Measurements from ENCODE around the gene LRRC75A.

The LRRC75A gene

GRCh38 chr17:16515933-16516332, 23.9 kb upstream of the LRRC75A start:
- H3K27me3 ChIP-seq (ENCODE audit: insufficient read depth, poor library complexity, severe bottlenecking), result no peaks in the 10 kb centered on the region
- H3K9me3 ChIP-seq (ENCODE audit: severe bottlenecking), result no peaks in the 10 kb centered on the region
- DNase-seq (ENCODE audit: low spot score) (no peak), ATAC-seq (ENCODE audit: low read depth) (no peak)
- no peak overlapping the region for H3K27ac ChIP-seq (ENCODE audit: poor library complexity, severe bottlenecking)
- TF ChIP-seq CTCF (IDR thresholded peaks at IDR 0.05; ENCODE audit: poor library complexity, severe bottlenecking), result no peak
- H3K4me3 ChIP-seq (ENCODE audit: severe bottlenecking), result no peak overlapping the region
- peaks cover 8% of the 10 kb centered on the region for H3K4me1 ChIP-seq (ENCODE audit: insufficient read depth, poor library complexity, severe bottlenecking)
- no peaks in the 10 kb centered on the region for H3K36me3 ChIP-seq (ENCODE audit: low read depth)

GRCh38 chr17:16513873-16514272, 21.9 kb upstream of the LRRC75A start:
- TF ChIP-seq CTCF (IDR thresholded peaks at IDR 0.05; ENCODE audit: poor library complexity, severe bottlenecking), result no peak
- peaks cover 8% of the 10 kb centered on the region for H3K4me1 ChIP-seq (ENCODE audit: insufficient read depth, poor library complexity, severe bottlenecking)
- ATAC-seq (ENCODE audit: low read depth), result no peak

GRCh38 chr17:16512011-16512410, 20.0 kb upstream of the LRRC75A start:
- TF ChIP-seq CTCF (IDR thresholded peaks at IDR 0.05; ENCODE audit: poor library complexity, severe bottlenecking), result no peak
- Histone ChIP-seq H3K27ac (ENCODE audit: poor library complexity, severe bottlenecking) (no peak overlapping the region), H3K36me3 (ENCODE audit: low read depth) (no peaks in the 10 kb centered on the region), H3K4me1 (ENCODE audit: insufficient read depth, poor library complexity, severe bottlenecking) (peaks cover 6% of the 10 kb centered on the region), H3K27me3 (ENCODE audit: insufficient read depth, poor library complexity, severe bottlenecking) (no peaks in the 10 kb centered on the region), H3K9me3 (ENCODE audit: severe bottlenecking) (no peaks in the 10 kb centered on the region), H3K4me3 (ENCODE audit: severe bottlenecking) (no peak overlapping the region)
- ATAC-seq (ENCODE audit: low read depth) (no peak), DNase-seq (ENCODE audit: low spot score) (no peak)

More at GRCh38 chr17:16513873-16514272, 21.9 kb upstream of the LRRC75A start:
- Histone ChIP-seq H3K4me3 (ENCODE audit: severe bottlenecking) (no peak overlapping the region), H3K9me3 (ENCODE audit: severe bottlenecking) (no peaks in the 10 kb centered on the region), H3K27me3 (ENCODE audit: insufficient read depth, poor library complexity, severe bottlenecking) (no peaks in the 10 kb centered on the region), H3K36me3 (ENCODE audit: low read depth) (no peaks in the 10 kb centered on the region), H3K27ac (ENCODE audit: poor library complexity, severe bottlenecking) (no peak overlapping the region)
- no peak for DNase-seq (ENCODE audit: low spot score)

- peaks cover 4% of the 10 kb centered on the region for H3K4me1 ChIP-seq (ENCODE audit: insufficient read depth, poor library complexity, severe bottlenecking)
- H3K36me3 ChIP-seq (ENCODE audit: low read depth), result no peaks in the 10 kb centered on the region
- no peaks in the 10 kb centered on the region for H3K9me3 ChIP-seq (ENCODE audit: severe bottlenecking)
- H3K27ac ChIP-seq (ENCODE audit: poor library complexity, severe bottlenecking), result no peak overlapping the region
- ATAC-seq (ENCODE audit: low read depth) (no peak), DNase-seq (ENCODE audit: low spot score) (no peak)
- H3K4me3 ChIP-seq (ENCODE audit: severe bottlenecking), result no peak overlapping the region
- H3K27me3 ChIP-seq (ENCODE audit: insufficient read depth, poor library complexity, severe bottlenecking), result no peaks in the 10 kb centered on the region
- no peak for TF ChIP-seq CTCF (IDR thresholded peaks at IDR 0.05; ENCODE audit: poor library complexity, severe bottlenecking)
These were observed 19.6 kb upstream of the LRRC75A start for GRCh38 chr17:16511593-16511992.

GRCh38 chr17:16507918-16508533, 16.0 kb upstream of the LRRC75A start:
- Histone ChIP-seq H3K36me3 (ENCODE audit: low read depth) (no peaks in the 10 kb centered on the region), H3K9me3 (ENCODE audit: severe bottlenecking) (no peaks in the 10 kb centered on the region), H3K27me3 (ENCODE audit: insufficient read depth, poor library complexity, severe bottlenecking) (no peaks in the 10 kb centered on the region), H3K4me3 (ENCODE audit: severe bottlenecking) (no peak overlapping the region), H3K4me1 (ENCODE audit: insufficient read depth, poor library complexity, severe bottlenecking) (no peaks in the 10 kb centered on the region), H3K27ac (ENCODE audit: poor library complexity, severe bottlenecking) (no peak overlapping the region)
- DNase-seq (ENCODE audit: low spot score), result no peak
- no peak for TF ChIP-seq CTCF (IDR thresholded peaks at IDR 0.05; ENCODE audit: poor library complexity, severe bottlenecking)
- ATAC-seq (ENCODE audit: low read depth), result peak; percentile 29; the same call in 1 of the 3 replicates
